A172 (cell line): ENCODE results near the gene CANX. TPM values are rescaled to one million over a fixed set of nuclear protein-coding genes. Genes with fewer than 3 reads are reported as not detected.
A peak's percentile ranks its signal among the peaks of the same experiment; 100 is the strongest.
"Not testable (repeated sequence)": the region's sequence is repeated elsewhere in the genome, so short reads cannot be mapped to it uniquely, and the experiment has no call there.

Experiments
- DNase-seq: peaks from one replicate; pipeline ENCODE4 v3.0.0-alpha.2; 2015; ENCODE audit warnings: low spot score
- total RNA-seq: library from RNA; depleted of rRNA; stranded (reverse); fragments of >200 nt; shearing (Covaris generic); gene quantifications from 2 replicates; pipeline ENCODE4 v1.2.3, GENCODE V29; 2014

The CANX gene
- total RNA-seq, 1 experiment from 2014 or later = 1,359 TPM

- DNase-seq = peak; percentile 100
These were observed 503 bp upstream of the CANX start for GRCh38 chr5:179697993-179698934.

DNA sequence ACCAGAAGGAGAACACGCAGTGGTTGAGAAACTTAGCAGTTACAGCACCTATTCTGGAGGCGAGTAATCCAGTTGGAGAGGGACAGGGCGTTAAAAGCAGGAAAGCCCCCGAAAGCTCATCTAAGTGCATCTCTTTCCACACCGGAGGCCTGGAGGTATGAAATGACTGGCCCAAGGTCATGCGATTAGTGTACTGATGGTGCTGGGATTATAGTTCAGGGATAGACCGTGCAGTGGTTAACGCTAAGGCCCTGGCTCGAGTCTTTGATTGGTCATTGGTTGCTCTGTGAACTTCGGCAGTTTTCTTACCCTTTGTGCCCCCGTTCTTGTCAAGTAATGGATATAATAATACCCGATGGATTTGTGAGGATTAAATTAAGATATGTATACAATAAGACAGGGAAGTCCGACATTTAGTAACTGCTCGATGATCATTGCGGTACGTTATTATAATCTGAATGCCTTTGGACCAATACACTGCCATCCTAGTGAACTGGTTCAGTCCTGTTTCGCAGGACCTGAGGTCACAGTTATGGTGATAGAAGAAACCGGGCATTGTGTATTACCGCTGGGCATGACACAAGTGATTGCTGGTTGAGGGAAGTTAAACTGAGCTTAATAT lies 960 bp downstream of the CANX start:
- DNase-seq = peak; percentile 38

DNA sequence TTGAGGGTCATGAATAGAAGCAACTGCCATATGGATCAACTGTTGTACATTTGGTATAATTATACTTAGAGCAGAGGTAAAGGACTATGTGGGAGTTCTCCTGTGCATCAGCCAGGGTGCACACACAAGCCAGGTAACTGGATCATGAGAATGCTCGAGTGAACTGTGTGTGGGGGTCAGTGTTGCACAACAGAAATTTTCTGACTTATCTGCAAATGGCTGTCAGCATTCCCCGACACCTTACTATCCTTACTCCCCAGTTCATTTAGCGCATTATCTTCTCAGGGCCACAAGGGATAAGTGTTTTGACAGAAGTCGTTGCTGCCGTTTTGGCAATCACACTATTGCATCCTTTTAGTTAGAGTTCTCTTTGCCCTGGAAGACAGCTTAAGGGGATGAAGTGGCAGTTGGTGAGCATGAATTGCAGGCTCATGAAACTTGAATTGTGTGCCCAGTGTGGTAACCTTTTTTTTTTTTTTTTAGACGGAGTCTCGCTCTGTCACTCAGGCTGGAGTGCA lies 1.7 kb downstream of the CANX start:
- DNase-seq = no peak

DNA sequence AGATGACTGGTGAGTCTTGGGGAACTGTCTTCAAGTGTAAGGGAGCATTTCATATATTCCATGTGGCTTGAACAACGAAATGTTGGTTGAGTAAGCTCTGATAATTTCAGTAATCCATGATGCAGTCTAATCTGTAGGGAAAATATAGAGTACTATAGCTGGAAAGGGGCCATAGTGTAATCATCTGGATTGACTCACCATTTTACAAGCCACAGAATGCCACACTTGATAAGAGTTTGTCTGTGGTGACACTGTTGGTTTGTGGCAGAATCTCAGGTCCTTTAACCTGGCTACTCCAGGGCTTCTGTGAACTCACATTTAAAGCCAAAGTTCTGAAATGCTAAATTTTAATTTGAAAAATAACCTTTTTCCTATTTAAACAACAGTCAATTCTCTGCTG lies 17.5 kb downstream of the CANX start:
- DNase-seq = peak; percentile 45

- DNase-seq = no peak
These were observed 21.5 kb downstream of the CANX start for GRCh38 chr5:179720222-179720621.

DNA sequence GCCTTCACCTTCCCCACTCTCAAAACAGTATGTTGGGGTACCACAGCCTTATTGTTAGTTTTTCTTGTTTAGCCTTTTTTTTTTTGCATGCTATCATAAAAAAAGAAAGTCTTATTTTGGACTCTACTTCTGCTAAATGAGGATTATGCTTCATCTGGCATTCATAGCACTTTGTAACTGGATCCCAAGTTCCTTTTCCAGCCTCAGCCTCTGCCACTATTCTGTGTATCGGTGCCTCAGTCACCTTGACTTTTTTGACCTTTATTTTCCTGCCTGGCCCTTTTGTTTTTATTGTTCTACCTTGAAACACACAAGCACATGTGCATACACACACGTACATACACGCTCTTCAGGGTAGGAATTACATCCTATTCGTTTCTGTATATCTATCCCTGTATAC lies 25.4 kb downstream of the CANX start:
- DNase-seq = no peak

GRCh38 chr5:179727106-179727505 lies 28.3 kb downstream of the CANX start:
- DNase-seq = no peak

DNA sequence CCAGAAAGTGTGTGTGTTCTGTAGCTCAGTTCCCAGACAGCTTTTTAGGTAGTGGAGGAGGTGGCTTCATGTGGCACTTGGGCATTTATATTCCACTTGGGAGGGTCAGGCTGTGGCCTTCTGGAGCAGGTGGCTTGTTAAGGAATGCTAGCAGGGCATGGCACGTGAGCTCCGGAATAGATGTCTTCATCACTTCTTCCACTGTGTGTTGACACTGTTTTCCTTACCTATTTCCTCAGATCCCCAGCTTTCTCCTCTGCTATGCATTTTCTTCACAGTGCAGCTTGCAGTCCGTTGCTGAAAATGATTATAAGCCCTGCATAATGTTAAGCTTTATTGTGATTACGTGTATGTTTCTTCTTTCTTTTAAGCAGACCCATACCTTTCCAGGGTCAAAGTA lies 30.5 kb downstream of the CANX start:
- DNase-seq = no peak

- no peak for DNase-seq
These were observed 31.0 kb downstream of the CANX start for GRCh38 chr5:179729727-179730126.

DNA sequence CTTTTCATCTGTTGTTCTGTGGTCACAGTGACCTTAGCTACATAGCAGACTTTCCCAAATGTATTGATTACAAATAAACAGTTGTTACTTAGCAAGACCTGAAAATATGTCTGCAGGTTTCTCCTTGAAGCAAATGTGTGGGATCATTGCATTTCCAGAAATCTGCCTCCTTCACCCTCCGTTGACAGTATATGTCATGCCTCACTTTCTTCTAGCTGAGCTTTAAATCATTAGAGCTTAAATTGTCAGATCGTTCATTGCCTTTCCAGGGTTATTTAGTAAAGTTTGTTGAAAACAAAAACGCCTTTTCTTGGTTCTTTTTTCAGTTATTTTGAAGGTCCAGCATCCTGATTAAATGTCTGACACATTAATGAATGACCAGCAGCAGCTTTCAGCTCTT lies 31.6 kb downstream of the CANX start:
- DNase-seq = no peak

DNA sequence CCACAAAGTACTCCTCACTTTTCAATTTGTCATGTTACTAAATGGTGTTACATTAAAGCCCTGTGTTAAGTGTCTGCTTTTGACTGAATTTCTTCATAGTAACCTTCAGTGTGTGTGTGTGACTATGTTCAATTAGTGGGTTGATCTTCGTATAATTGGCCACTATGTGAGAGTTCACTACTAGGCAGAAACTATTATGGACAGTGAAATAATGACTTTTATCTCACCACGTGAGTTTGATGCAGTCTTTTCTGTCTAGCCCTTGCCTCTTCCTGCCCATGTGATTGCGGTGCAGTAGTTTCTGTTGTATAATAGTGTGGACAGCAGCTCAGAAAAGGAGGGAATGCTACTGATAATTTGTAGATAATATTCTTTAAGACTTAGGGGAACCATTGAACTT lies 32.1 kb downstream of the CANX start:
- no peak for DNase-seq

- DNase-seq = no peak
These were observed 33.1 kb downstream of the CANX start for GRCh38 chr5:179731791-179732411.

DNA sequence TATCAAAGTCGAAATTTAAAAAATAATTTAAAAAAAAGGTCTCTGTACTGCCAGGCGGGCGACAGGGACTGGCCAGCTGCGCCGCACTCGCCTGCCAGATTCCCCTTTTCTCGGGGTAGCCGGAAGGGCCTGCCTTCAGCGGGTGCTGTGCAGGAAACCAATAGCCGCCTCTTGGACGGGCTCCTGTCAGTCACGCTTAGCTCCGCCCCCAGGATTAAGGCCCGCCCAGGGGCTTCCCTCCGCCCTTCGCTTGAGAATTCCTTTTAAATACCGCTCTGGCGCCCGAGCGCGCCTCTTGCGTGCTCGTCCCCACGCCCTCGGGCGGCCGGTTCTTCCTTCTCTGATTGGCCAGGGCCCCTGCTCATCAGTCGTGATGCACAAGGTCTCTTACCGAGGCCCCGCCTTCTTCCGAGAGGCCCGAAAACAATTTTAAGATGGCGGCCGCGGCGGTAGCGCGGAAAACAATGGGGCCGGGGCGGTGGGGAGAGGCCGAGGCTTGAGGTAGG lies 33.7 kb downstream of the CANX start, which contains the start of gene MAML1:
MAML1 (plus strand) TSS at position 411 of the 506 bp plus-strand sequence. CDS start 291 bp downstream, outside the sequence.
- DNase-seq = peak; percentile 100

DNA sequence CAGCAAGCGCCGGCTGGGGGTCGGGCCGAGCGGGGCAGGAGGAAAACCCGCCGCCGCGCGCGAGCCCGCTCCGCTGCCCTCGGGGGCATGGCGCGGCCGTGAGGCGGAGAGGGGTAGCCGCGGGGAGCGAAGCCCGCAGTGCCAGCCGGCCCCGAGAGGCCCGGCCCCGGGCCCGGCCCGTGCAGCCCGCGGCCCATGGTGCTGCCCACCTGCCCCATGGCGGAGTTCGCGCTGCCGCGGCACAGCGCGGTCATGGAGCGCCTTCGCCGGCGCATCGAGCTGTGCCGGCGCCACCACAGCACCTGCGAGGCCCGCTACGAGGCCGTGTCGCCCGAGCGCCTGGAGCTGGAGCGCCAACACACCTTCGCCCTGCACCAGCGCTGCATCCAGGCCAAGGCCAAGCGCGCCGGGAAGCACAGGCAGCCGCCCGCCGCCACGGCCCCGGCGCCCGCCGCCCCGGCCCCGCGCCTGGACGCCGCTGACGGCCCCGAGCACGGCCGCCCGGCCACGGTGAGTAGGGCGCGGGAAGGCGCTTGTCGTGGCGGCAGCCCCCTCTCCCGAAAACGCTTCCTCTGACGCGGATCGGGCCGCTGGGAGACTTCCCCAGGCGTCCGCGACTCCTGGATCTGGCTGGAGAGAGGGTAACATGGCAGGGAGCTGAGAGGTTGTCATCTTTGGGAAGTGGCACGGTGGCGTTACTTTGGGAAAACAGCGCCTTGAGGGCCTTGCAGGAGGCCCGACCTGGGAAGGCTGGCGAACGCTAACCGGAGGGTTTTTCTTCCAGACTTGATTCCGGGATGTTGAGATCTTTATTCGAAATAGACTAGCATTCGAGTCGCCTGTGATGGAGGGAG lies 34.4 kb downstream of the CANX start:
- peak; percentile 42 for DNase-seq

GRCh38 chr5:179733772-179734126 lies 35.0 kb downstream of the CANX start:
- DNase-seq = no peak

- no peak for DNase-seq
These were observed 35.9 kb downstream of the CANX start for GRCh38 chr5:179734536-179735164.

- DNase-seq = no peak
These were observed 40.0 kb downstream of the CANX start for GRCh38 chr5:179738742-179739141.

DNA sequence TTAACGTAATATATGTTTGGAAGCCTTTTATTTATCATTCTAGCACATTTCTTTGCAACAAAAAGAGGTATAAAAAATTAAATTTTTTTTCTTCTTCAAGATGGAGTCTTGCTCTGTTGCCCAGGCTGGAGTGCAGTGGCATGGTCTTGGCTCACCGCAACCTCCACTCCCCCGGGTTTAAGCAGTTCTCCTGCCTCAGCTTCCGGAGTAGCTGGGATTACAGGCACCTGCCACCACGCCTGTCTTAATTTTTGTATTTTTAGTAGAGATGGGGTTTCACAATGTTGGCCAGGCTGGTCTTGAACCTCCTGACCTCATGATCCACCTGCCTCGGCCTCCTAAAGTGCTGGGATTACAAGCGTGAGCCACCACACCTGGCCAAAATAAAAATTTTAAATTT lies 45.3 kb downstream of the CANX start:
- not testable (repeated sequence) for DNase-seq

DNA sequence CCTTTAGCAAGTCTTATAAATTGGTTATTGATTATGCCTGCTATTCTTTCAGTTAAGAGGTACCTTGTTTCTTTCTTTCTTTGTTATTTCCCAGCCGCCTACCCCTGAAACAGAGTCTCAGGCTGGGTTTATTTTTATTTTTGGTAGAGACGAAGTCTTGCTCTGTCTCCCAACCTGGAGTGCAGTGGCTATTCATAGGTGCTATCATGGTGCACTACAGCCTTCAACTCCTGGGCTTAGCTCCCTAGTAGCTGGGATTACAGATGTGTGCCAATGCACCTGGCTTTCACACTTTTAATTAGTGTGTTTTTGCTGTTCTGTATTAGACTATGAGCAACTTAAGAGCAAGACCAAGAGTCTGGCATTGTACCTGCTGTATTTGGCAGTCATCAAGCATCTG lies 48.1 kb downstream of the CANX start:
- DNase-seq = no peak

GRCh38 chr5:179747811-179748210 lies 49.0 kb downstream of the CANX start:
- no peak for DNase-seq
